Ovary (tissue), 3 donors: ENCODE data around the gene FAM135A.

Source experiments
- EP300 ChIP-seq: sonication (generic); formaldehyde crosslinking; IDR thresholded peaks from one replicate; pipeline ENCODE4 v1.6.1; 2017; ENCODE audit warnings: antibody characterized with exemption
- POLR2A ChIP-seq: fragments of 450-650 bp; IDR thresholded peaks from one replicate; pipeline ENCODE4 v1.6.1; 2017; ENCODE audit warnings: antibody characterized with exemption, mild to moderate bottlenecking, moderate library complexity
- TF ChIP-seq, protein P1 (sequence below), 3 donors: fragments of 450-650 bp in 2 of 3; fragments of 200-600 bp in 1 of 3; IDR thresholded peaks; one replicate each; pipeline versions ENCODE4 v1.5.1 to v1.8.0; 2016 to 2022; ENCODE audit warnings: antibody characterized with exemption in 3 of 3, mild to moderate bottlenecking in 1 of 3
- donor health status: DM: no; HTN: no; CAD: no.

DNA sequence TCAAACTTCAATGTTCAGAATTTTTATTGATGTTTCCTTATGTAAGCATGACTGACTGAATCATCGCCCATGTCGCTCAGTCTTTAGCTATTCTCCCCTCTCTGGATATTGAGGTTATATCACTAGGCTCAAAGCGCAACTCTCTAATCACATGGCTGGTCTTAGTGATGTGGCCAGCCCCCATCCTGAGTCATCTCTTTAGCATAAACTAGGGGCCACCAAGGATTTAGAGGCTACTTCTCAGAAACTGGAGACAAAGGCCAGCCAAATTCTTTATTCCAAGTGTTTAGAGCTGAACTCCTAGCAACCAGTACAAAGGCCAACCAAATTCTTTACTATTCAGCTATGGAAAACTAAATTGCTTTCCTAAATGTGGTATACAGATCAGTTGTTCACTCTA, 61.4 kb downstream of the FAM135A start:
- TF ChIP-seq, protein P1, sequence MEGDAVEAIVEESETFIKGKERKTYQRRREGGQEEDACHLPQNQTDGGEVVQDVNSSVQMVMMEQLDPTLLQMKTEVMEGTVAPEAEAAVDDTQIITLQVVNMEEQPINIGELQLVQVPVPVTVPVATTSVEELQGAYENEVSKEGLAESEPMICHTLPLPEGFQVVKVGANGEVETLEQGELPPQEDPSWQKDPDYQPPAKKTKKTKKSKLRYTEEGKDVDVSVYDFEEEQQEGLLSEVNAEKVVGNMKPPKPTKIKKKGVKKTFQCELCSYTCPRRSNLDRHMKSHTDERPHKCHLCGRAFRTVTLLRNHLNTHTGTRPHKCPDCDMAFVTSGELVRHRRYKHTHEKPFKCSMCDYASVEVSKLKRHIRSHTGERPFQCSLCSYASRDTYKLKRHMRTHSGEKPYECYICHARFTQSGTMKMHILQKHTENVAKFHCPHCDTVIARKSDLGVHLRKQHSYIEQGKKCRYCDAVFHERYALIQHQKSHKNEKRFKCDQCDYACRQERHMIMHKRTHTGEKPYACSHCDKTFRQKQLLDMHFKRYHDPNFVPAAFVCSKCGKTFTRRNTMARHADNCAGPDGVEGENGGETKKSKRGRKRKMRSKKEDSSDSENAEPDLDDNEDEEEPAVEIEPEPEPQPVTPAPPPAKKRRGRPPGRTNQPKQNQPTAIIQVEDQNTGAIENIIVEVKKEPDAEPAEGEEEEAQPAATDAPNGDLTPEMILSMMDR (IDR thresholded peaks at IDR 0.05) = no peak
- no peak for TF ChIP-seq POLR2A
- TF ChIP-seq EP300 = no peak
